GM19240 (cell line): ENCODE data around the gene SAP30L.

Experiments
- DNase-seq: peaks from one replicate; pipeline ENCODE4 v3.0.0; 2011; ENCODE audit warnings: low spot score; ENCODE audit not compliant: insufficient read length

Gene SAP30L

DNA sequence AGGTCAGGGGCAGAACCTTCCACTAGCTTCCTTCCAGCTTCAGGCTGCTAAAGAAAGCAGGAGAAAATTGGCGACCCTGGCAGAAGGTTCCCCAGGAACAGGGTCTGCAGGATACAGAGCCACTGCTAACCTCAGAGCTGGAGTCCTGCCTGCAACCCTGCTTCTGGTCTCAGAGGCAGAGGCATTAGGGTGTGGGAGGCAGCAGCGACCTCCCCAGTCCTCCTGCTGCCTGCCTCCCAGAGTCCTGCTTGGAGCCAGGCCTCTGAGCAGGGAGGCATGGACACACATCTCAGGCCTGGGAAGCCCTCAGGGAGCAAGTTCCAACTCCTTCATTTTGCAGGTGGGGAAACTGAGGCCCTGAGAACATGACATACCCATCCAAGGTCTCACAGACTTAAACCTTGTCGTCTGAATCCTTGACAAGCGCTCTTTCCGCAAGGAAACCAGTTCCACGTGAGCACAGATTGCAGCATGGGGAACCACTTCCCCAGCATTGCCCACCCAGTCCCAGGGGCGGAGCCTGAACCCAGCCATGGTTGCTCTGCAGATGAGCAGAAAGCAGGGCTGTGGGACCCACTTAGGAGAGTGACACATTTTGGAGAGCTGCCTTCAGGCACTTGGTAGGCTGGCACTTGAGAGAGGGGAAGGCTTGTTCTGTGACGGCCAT is 60.4 kb downstream of the SAP30L start:
- no peak for DNase-seq

DNA sequence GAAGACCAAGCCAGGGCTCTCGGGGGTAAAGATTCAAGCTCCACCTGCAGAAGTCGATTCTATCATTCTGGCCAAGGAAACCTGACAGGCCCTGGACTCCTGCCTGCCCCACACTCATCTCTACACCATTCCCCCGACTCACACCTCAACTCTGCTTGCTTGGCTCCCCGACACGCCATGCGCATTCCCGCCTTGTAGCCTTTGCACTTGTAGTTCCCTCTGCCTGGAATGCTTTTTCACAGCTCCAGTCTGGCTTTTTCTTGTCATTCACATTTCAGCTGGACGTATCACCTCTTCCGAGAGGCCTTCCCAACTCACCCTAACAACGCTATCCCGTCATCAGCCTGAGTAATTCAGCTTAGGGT is 60.9 kb downstream of the SAP30L start:
- DNase-seq, result no peak

DNA sequence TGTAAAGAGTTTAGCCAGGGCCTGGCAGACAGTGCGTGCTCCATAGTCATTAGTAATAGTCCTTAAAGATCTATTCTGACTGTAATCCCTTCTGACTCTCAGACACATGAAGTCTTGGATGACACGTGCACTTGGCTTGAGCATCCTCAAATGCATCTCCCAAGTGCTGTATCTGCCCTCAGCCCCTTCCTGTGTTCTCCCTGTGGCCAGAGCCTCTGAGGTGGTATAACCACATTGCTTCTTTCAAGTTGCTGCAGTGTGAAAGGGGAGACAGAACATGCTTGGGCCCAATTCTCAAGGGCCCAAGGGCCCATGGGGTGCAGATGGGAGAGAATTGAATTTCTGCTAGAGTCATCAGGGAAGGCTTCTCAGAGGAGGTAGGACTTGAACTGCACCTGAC is 62.3 kb downstream of the SAP30L start:
- DNase-seq, result no peak

DNA sequence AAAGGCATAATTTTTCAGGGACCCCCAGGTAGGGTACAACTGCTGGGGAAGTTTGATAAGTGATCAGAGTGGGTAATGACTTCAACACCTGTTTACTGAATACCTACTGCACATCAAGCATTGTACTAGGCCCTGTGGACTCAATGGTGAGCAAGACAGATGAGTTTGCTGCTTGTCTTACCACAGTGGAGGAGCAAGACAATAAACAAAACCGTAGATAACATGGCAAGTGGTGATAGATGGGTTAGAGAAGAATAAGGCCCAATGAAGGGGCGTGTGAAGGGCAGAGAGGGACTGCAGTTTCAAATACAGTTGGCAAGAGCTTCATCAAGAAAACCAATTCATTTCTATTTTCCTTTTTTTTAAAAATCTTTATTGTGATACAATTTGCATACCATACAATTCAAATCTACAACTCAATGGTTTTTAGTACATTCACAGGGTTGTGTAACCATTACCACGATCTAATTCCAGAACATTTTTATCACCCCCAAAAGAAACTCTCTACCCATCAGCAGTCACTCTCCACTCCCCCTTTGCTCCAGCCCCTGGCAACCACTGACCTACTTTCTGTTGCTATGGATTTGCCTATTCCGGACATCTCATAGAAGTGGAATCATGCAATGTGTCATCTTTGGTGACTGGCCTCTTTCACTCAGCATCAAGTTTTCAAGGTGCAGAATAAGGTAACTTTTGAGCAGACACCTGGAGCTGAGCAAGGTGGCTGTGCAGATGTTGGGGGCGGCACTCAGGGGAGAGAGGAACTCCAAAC is 64.2 kb downstream of the SAP30L start:
- DNase-seq, result no peak
